HepG2 (cell line): ENCODE measurements around the gene CCDC201. TPM values are rescaled to one million over a fixed set of nuclear protein-coding genes. Genes with fewer than 3 reads are reported as not detected.
A peak's percentile ranks its signal among the peaks of the same experiment; 100 is the strongest.

Experiments
- ATAC-seq: fragments of 200-7000 bp; cut with Tn5 transposase; 3 replicates; pipeline ENCODE4 v1.9.1; 2020; ENCODE audit warnings: mild to moderate bottlenecking, moderate library complexity
- BruUV-seq: library from RNA; stranded (reverse); fragments of 400-500 nt; replicated peaks from 2 replicates; lab custom pipeline; 2021; lab: Mats Ljungman, UMichigan
- CTCF ChIA-PET: fragments of 300-600 bp; formaldehyde crosslinking; extraction: SDS; loops from one replicate; lab custom pipeline; 2021; ENCODE audit warnings: low total read pairs, inconsistent platforms, low intra/inter-chr PET ratio; lab: Yijun Ruan, JAX
- POLR2A ChIA-PET: fragments of 350-600 bp; sonication (Branson Sonifier 250); formaldehyde crosslinking; loops from one replicate; lab custom pipeline; 2020; ENCODE audit warnings: antibody characterized with exemption, inconsistent platforms; lab: Yijun Ruan, JAX
- DNase-seq: peaks from one replicate; pipeline ENCODE4 v3.0.0-alpha.2; 2015; ENCODE audit warnings: low spot score
- FAIRE-seq: peaks from 3 replicates; lab custom pipeline; 2011; peaks lifted over from hg19 to GRCh38; lab: Jason Lieb, UNC
- H2AFZ ChIP-seq: one replicate; pipeline ENCODE4 v1.6.1; 2011; ENCODE audit warnings: low read length, inconsistent platforms
- H3K27ac ChIP-seq: fragments of 300-600 bp; 3 replicates; pipeline ENCODE4 v1.8.0; 2011; ENCODE audit warnings: mixed run types, mild to moderate bottlenecking, mixed read lengths, low read length, inconsistent platforms; ENCODE audit not compliant: insufficient read depth; ENCODE audit errors: extremely low read length
- H3K27me3 ChIP-seq, 2 experiments: fragments of 200-600 bp in 1 of 2; 2 replicates in 1 of 2; 3 replicates in 1 of 2; pipeline versions ENCODE4 v1.6.0 to v1.8.0; 2011; ENCODE audit warnings: low read length in 2 of 2, mild to moderate bottlenecking in 2 of 2, moderate library complexity in 2 of 2, inconsistent platforms in 1 of 2; ENCODE audit not compliant: insufficient read depth in 2 of 2, control insufficient read depth in 1 of 2
- H3K36me3 ChIP-seq, 2 experiments: fragments of 200-600 bp in 1 of 2; replicated peaks in 1 of 2; 2 replicates in 1 of 2; 3 replicates in 1 of 2; pipeline versions ENCODE4 v1.5.1 to v1.8.0; 2011; ENCODE audit warnings: low read length in 2 of 2, inconsistent platforms in 1 of 2; ENCODE audit not compliant: insufficient read depth in 2 of 2, control insufficient read depth in 1 of 2
- H3K4me1 ChIP-seq: 2 replicates; pipeline ENCODE4 v1.5.1; 2012; ENCODE audit warnings: low read length, inconsistent platforms; ENCODE audit not compliant: insufficient read depth
- H3K4me2 ChIP-seq: 2 replicates; pipeline ENCODE4 v1.6.0; 2011; ENCODE audit warnings: low read depth, low read length, inconsistent platforms
- H3K4me3 ChIP-seq, 3 experiments: fragments of 200-600 bp in 1 of 3; sonication (generic), shearing (Covaris generic) in 1 of 3; replicated peaks in 1 of 3; 2 replicates each; pipeline ENCODE4 v1.5.1; 2011 to 2016; ENCODE audit warnings: low read length in 3 of 3, inconsistent platforms in 2 of 3, low read depth in 2 of 3, mild to moderate bottlenecking in 2 of 3, control low read depth in 1 of 3, mixed read lengths in 1 of 3; ENCODE audit not compliant: insufficient read depth in 1 of 3
- H3K79me2 ChIP-seq: one replicate; pipeline ENCODE4 v1.6.1; 2011; ENCODE audit warnings: low read length, inconsistent platforms; ENCODE audit not compliant: insufficient read depth
- H3K9ac ChIP-seq: 2 replicates; pipeline ENCODE4 v1.6.0; 2011; ENCODE audit warnings: mild to moderate bottlenecking, low read depth, low read length, inconsistent platforms; ENCODE audit not compliant: insufficient read depth
- H3K9me3 ChIP-seq: 2 replicates; pipeline ENCODE4 v1.5.1; 2012; ENCODE audit warnings: mild to moderate bottlenecking, low read length
- H4K20me1 ChIP-seq: 2 replicates; pipeline ENCODE4 v1.6.0; 2011; ENCODE audit warnings: inconsistent platforms, mild to moderate bottlenecking, low read length, moderate library complexity; ENCODE audit not compliant: insufficient read depth
- ADNP ChIP-seq: sonication (generic); formaldehyde crosslinking; IDR thresholded peaks from 2 replicates; pipeline ENCODE4 v1.4.0; 2020; ENCODE audit warnings: missing genetic modification reagents
- CC2D1A ChIP-seq: sonication (generic); formaldehyde crosslinking; IDR thresholded peaks from 2 replicates; pipeline ENCODE4 v1.8.1; 2023; ENCODE audit warnings: mild to moderate bottlenecking, missing genetic modification reagents
- KDM4B ChIP-seq: sonication (generic); formaldehyde crosslinking; IDR thresholded peaks from 2 replicates; pipeline ENCODE4 v1.4.0; 2020; ENCODE audit warnings: missing genetic modification reagents
- SATB2 ChIP-seq: sonication (generic); formaldehyde crosslinking; IDR thresholded peaks from 2 replicates; pipeline ENCODE4 v1.5.0; 2020; ENCODE audit warnings: missing genetic modification reagents
- THAP9 ChIP-seq: sonication (generic); formaldehyde crosslinking; IDR thresholded peaks from 2 replicates; pipeline ENCODE4; 2020; ENCODE audit warnings: missing genetic modification reagents, mild to moderate bottlenecking, borderline replicate concordance
- ZFP1 ChIP-seq: IDR thresholded peaks from 2 replicates; pipeline ENCODE4 v1.6.1; 2016
- ZFP37 ChIP-seq: sonication (generic); formaldehyde crosslinking; IDR thresholded peaks from 2 replicates; pipeline ENCODE4 v1.4.0; 2020; ENCODE audit warnings: missing genetic modification reagents, borderline replicate concordance
- ZNF567 ChIP-seq: sonication (generic); formaldehyde crosslinking; IDR thresholded peaks from 2 replicates; pipeline ENCODE4 v1.8.1; 2023; ENCODE audit warnings: mild to moderate bottlenecking, missing genetic modification reagents, borderline replicate concordance
- WGBS: methylation state at CpG from one replicate; pipeline ENCODE4 v1.1.6; 2017; ENCODE audit warnings: low lambda C conversion rate; 5-methylcytosine and 5-hydroxymethylcytosine counted together
- in situ Hi-C: cut with HindIII; loops from 2 replicates; pipeline ENCODE4 v1.10.0; 2017; ENCODE audit warnings: low pct_unique_long_range_greater_than_20kb; ENCODE audit not compliant: extremely low pct_ligation_motif_present
- intact Hi-C: fragments of 100-400 bp; cut with micrococcal nuclease; formaldehyde crosslinking; loops from one replicate; pipeline ENCODE4 v1.10.0; 2022; ENCODE audit not compliant: unreplicated experiment
- polyA plus RNA-seq, 8 experiments: library from polyadenylated mRNA; depleted of rRNA in 3 of 8; stranded (reverse) in 7 of 8; unstranded in 1 of 8; fragments of >200 nt; fragmentation: Illumina TruSeq in 4 of 8; extraction: Trizol in 4 of 8; gene quantifications; 2 replicates each; pipeline versions ENCODE4 v1.2.1 to v1.2.3, GENCODE V29; 2011 to 2016; ENCODE audit warnings: low read depth in 4 of 8, missing spikeins in 1 of 8, mixed read lengths in 1 of 8; ENCODE audit not compliant: insufficient read depth in 1 of 8
- total RNA-seq, 5 experiments: library from RNA; depleted of rRNA; stranded (reverse); fragments of >200 nt; fragmentation: Illumina TruSeq; extraction: Trizol; gene quantifications; 2 replicates each; pipeline ENCODE4 v1.2.3, GENCODE V29; 2016; ENCODE audit warnings: low read depth in 1 of 5
- TF ChIP-seq, protein P1 (sequence below): sonication (generic); formaldehyde crosslinking; IDR thresholded peaks from 2 replicates; pipeline ENCODE4 v1.4.0; 2020; ENCODE audit warnings: missing genetic modification reagents
- TF ChIP-seq, protein P2 (sequence below): sonication (generic); formaldehyde crosslinking; IDR thresholded peaks from 2 replicates; pipeline ENCODE4 v1.4.0; 2020; ENCODE audit warnings: mild to moderate bottlenecking, missing genetic modification reagents
- TF ChIP-seq, protein P3 (sequence below): sonication (generic); formaldehyde crosslinking; IDR thresholded peaks from 2 replicates; pipeline ENCODE4 v1.8.1; 2023; ENCODE audit warnings: mild to moderate bottlenecking, inconsistent platforms, moderate library complexity, missing genetic modification reagents, borderline replicate concordance

CCDC201 gene
- total and polyA plus RNA-seq, 2 of the 13 experiments (the other 11 are each of a cell fraction or from before 2014, with no cell fraction given): 0.92 TPM; not detected in 1

DNA sequence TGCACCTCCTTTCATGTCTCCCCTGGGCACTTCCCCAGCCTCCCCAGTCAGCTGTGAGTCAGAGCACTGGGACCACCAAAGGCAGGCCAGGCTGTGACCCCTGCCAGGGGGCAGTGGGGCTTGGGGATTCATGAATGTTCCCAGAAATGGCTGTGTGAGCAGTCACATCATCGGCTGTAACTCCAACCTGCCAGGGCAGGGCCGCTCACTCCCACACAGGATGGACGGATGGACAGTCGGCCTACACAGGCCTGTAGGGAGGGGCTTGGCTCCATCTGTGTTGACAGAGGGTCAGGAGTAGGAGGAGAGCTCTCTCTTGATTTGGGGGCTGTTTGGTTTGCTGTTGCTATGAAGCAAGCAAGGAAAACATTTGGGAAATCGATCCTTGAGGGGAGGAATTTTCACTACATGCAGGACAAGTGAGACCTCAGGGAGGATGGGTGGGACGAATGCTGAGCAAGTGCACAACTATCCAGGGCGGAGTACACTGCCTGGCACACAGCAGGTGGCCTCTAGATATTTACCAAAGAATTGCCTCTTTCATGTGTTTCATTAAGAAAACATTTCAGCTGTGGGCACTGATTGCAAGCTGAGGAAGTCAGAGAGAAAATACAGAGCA lies 12.5 kb upstream of the CCDC201 start:
- DNase-seq (peak; percentile 98), ATAC-seq (peak; percentile 84), FAIRE-seq (peak; percentile 89)
- H3K79me2 ChIP-seq: peaks cover 12% of the 10 kb centered on the region
- CTCF ChIA-PET: no interaction called here
- POLR2A ChIA-PET: interaction anchor here (0.6 to 5.5 kb wide), 12 partner anchors 8 to 268 kb away, joined by 3 to 64 read pairs (median 5); partner anchors contain the start of gene CCDC201
- H3K4me1 ChIP-seq: peaks cover 90% of the 10 kb centered on the region
- H3K27me3 ChIP-seq: no peaks in the 10 kb centered on the region; a peak in 1 of 5 replicates
- no TSS peak for BruUV-seq
- H3K4me3 ChIP-seq: peak overlapping the region in 1 of 3 experiments; percentile 51; a peak in 2 of 6 replicates
- H3K4me2 ChIP-seq: peak overlapping the region; percentile 98
- H4K20me1 ChIP-seq: peaks cover 14% of the 10 kb centered on the region
- 0% methylated on average over 5 of the region's 7 CpGs for WGBS
- in situ Hi-C loops: loop anchor here (5.0 kb wide), 1 partner anchor 87 kb away; no protein-coding TSS in a partner anchor
- H3K9me3 ChIP-seq: no peaks in the 10 kb centered on the region
- peak overlapping the region; percentile 99 for H3K27ac ChIP-seq
- H3K36me3 ChIP-seq: peaks cover 0 to 12% of the 10 kb centered on the region in 2 experiments; a peak in 3 of 5 replicates
- no peak overlapping the region for H2AFZ ChIP-seq
- intact Hi-C loops: no loop called here
- H3K9ac ChIP-seq: peak overlapping the region; percentile 95
- TF ChIP-seq ZNF567 (CRISPR knock-in tag) (no peak), ZFP1 (CRISPR knock-in tag) (peak; percentile 98), ZFP37 (CRISPR knock-in tag) (peak; percentile 97; the same call in 1 of the 2 replicates), THAP9 (CRISPR knock-in tag) (no peak), KDM4B (CRISPR knock-in tag) (peak; percentile 82; the same call in 1 of the 2 replicates), SATB2 (CRISPR knock-in tag) (no peak), CC2D1A (CRISPR knock-in tag) (no peak), ADNP (no peak)
- TF ChIP-seq, protein P1, sequence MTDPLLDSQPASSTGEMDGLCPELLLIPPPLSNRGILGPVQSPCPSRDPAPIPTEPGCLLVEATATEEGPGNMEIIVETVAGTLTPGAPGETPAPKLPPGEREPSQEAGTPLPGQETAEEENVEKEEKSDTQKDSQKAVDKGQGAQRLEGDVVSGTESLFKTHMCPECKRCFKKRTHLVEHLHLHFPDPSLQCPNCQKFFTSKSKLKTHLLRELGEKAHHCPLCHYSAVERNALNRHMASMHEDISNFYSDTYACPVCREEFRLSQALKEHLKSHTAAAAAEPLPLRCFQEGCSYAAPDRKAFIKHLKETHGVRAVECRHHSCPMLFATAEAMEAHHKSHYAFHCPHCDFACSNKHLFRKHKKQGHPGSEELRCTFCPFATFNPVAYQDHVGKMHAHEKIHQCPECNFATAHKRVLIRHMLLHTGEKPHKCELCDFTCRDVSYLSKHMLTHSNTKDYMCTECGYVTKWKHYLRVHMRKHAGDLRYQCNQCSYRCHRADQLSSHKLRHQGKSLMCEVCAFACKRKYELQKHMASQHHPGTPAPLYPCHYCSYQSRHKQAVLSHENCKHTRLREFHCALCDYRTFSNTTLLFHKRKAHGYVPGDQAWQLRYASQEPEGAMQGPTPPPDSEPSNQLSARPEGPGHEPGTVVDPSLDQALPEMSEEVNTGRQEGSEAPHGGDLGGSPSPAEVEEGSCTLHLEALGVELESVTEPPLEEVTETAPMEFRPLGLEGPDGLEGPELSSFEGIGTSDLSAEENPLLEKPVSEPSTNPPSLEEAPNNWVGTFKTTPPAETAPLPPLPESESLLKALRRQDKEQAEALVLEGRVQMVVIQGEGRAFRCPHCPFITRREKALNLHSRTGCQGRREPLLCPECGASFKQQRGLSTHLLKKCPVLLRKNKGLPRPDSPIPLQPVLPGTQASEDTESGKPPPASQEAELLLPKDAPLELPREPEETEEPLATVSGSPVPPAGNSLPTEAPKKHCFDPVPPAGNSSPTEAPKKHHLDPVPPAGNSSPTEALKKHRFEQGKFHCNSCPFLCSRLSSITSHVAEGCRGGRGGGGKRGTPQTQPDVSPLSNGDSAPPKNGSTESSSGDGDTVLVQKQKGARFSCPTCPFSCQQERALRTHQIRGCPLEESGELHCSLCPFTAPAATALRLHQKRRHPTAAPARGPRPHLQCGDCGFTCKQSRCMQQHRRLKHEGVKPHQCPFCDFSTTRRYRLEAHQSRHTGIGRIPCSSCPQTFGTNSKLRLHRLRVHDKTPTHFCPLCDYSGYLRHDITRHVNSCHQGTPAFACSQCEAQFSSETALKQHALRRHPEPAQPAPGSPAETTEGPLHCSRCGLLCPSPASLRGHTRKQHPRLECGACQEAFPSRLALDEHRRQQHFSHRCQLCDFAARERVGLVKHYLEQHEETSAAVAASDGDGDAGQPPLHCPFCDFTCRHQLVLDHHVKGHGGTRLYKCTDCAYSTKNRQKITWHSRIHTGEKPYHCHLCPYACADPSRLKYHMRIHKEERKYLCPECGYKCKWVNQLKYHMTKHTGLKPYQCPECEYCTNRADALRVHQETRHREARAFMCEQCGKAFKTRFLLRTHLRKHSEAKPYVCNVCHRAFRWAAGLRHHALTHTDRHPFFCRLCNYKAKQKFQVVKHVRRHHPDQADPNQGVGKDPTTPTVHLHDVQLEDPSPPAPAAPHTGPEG (CRISPR knock-in tag): 0 out of 2 replicates have a peak, but pooled peaks have one; percentile 64
- TF ChIP-seq, protein P2, sequence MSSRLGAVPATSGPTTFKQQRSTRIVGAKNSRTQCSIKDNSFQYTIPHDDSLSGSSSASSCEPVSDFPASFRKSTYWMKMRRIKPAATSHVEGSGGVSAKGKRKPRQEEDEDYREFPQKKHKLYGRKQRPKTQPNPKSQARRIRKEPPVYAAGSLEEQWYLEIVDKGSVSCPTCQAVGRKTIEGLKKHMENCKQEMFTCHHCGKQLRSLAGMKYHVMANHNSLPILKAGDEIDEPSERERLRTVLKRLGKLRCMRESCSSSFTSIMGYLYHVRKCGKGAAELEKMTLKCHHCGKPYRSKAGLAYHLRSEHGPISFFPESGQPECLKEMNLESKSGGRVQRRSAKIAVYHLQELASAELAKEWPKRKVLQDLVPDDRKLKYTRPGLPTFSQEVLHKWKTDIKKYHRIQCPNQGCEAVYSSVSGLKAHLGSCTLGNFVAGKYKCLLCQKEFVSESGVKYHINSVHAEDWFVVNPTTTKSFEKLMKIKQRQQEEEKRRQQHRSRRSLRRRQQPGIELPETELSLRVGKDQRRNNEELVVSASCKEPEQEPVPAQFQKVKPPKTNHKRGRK (CRISPR knock-in tag): no peak
- TF ChIP-seq, protein P3, sequence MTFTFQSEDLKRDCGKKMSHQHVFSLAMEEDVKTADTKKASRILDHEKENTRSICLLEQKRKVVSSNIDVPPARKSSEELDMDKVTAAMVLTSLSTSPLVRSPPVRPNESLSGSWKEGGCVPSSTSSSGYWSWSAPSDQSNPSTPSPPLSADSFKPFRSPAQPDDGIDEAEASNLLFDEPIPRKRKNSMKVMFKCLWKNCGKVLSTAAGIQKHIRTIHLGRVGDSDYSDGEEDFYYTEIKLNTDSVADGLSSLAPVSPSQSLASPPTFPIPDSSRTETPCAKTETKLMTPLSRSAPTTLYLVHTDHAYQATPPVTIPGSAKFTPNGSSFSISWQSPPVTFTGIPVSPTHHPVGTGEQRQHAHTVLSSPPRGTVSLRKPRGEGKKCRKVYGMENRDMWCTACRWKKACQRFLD: no peak
